HG03095 (cell line): ENCODE data around the gene CFAP299.

ENCODE experiments used
- ATAC-seq: cut with Tn5 transposase; IDR thresholded peaks from one replicate; pipeline ENCODE4 v1.9.1; 2021; ENCODE audit warnings: moderate library complexity; ENCODE audit not compliant: unreplicated experiment

Gene CFAP299

DNA sequence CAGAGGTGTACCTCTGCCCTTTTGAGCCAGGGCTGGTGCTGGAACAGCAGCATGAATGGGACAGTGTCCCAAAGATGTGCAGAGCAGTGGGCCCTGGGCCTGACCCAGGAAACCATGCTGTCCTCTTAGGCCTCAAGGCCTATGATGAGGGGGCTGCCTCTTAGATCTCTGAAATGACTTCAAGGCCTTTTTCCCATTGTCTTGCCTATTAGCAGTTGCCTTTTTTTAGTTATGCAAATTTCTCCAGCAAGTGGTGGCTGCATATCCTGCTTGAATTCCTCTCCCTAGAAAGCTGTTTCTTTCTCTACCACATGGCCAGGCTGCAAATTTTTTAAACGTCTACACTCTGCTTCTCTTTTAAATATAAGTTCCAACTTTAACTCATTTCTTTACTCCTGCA lies 160.3 kb downstream of the CFAP299 start:
- no peak for ATAC-seq

DNA sequence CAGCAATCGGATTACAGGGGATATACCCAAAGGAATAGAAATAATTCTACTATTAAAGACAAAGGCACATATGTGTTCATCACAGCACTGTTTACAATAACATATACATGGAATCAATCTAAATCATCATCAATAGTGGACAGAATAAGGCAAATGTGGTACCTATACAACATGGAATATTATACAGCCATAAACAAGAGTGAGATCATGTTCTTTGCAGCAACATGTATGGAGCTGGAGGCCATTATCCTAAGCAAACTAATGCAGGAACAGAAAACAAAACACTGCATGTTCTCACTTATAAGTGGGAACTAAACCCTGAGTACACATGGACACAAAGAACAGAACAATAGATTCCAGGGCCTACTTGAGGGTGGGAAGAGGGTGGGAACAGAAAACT lies 163.2 kb downstream of the CFAP299 start:
- no peak for ATAC-seq

DNA sequence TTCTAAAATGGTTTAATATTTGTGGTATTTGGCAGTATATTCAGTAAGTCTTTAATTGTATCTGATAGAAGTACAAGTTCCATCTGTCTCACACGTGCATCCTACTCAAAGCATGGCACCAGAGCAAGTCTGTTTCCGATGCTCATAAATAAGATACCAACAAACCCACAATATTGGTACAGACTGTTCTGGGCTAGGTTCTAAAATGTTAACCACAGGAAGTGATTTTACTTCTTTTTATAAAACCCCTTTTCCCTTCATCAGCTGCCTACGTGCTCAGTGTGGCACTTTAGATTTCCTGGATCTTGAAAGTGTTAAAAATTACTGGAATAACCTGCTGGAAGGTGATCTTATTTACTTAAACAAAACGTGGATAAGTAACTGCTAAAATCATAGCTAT lies 165.1 kb downstream of the CFAP299 start:
- ATAC-seq: no peak

DNA sequence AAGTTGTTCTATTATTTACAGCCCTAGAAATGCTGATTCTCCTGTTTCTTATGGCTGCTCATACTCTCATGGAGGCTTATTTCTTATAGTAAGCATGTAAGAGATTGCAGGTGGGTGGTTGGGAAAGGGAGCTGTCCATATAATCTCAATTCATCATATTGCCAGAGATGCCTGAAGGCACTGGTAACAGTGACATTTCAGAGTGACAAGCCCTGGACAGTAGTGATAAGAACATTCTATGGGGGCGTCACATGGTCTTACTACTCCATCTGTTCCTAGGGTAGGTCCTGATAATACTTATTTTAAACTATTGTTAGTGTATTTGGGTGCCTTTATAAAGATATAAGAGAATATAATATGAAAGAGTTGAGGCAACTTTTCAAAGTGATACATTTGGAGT lies 171.5 kb downstream of the CFAP299 start:
- ATAC-seq: no peak

DNA sequence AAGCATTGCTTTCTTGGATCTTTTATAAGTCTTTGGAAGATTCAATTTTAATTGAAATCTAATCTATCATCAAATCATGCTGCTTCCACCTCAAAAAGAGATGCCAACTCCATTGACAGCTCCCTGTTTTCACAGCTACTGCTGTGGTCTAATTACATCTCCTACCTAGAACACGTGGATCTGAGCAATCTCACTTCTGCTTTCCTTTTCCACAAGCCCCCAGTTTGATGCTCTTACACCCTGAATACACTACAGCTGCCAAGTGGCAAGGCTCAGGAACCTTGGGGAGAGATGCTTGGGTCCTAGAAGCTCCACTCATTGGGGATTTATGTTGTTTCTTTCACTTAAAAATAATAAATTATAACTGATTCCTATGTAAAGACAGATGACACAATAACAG lies 172.0 kb downstream of the CFAP299 start:
- peak; percentile 97 for ATAC-seq

DNA sequence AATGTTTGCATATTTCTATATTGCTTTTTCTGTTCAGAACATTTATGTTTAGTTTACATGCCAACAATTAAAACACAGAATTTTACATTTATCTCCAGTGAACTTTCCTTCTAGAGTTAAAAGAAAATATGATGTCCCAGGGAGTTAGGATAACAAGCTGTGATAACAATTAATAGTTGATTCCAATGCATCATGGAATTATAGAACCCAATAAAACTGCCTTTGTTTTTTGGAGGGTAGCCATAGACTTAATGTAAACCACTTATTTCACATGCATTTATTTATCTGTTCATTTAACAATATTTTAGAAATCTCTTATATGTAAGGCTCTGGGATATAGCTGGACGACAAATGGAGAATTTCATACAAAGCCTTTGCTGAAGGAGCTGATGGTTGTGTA lies 180.0 kb downstream of the CFAP299 start:
- ATAC-seq: no peak

DNA sequence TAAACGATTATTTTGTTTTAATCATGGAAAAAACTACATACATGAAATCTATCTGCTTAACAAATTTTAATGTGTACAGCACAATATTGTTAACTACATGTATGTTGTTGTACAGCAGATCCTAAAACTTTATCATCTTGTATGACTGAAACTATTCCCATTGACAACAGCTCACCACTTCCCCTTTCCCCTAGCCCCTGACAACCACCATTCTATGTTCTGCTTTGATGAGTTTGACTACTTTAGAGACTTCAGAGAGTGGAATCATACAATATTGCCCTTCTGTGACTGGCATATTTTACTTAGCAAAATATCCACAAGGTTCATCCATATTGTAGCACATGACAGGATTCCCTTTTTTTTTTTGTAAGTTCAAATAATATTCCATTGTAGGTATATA lies 185.9 kb downstream of the CFAP299 start:
- no peak for ATAC-seq

DNA sequence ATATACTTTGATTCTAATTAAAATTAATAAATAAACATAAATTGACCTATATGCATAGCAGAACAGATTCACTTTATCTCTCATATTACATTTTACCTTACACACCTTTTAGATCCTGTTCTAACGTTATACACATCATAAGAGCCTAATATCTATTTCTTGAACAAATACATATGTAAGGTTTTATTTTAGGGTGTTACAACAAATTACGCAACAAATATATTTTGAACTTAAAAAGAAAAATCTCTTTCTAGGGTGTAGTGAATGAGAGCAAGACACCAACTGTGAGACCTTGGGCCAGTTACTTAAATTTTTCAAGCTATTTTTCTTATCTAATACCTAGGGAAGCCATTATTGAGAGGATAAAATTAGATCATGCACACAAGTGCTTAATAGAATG lies 191.2 kb downstream of the CFAP299 start:
- no peak for ATAC-seq

DNA sequence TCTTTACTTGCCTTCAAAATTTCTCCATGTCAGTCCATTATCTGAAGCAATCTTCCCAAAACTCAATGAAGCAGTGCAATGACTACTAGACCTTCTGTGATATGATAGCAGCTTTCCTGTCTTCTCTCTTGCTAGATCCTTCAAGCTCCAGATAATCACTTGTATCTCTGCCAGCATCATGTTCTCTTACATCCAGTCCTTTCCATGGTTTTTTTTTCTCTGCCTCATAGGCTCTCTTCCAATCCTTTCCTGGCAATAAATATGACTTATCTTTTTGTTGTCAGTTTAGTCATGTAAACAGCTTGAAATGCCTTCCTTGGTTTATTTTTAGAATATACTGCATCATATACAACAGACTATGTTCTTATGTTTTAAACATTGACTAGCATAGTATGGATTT lies 193.5 kb downstream of the CFAP299 start:
- no peak for ATAC-seq

DNA sequence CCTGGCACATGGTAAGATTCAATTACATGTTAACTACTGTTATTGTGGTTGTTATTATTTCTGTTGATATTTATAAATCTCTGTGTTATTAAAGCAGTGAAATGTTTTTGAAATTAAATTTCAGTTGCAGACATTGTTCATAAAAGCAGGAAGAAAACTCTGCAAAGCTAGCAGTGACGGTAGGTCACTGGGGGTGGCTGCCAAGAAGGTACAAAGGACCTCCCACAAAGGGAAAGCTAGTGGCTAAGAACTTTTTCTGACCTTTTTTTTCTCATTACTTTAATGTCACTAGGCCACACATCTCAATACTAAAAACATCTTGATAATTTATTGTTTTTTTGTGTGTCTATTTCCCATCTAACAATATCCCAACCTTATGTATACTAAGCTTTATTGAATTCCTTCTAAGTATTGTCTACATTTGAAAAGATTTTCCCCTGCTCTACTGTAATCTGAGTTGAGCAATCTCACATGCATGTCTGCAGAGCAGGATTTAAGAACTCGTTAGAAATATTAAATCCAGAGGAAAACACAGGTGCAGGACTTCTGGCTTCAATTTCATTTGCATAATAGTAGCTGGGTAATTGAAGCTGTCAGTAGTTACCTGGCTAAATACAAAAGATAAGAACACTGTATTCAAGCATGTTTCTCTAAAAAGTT lies 197.3 kb downstream of the CFAP299 start:
- no peak for ATAC-seq

DNA sequence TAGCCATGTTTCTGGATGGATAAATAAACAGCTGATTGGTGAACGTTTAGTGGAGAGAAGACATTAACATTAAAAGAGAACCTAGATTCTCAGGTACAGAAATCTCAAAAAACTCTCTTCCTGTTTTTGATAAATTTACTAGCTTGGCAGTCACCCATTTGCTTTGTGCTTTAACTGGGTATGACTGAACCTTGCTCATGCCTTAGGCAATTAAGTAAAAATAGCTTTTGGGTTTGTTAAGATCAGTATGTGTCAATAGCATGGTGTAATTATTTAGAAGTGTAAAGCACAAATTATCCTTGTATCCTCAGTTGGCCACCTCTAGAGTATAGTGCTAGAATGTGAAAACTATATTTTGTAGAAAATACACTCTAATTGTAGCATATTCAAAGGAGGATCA lies 200.0 kb downstream of the CFAP299 start:
- no peak for ATAC-seq

DNA sequence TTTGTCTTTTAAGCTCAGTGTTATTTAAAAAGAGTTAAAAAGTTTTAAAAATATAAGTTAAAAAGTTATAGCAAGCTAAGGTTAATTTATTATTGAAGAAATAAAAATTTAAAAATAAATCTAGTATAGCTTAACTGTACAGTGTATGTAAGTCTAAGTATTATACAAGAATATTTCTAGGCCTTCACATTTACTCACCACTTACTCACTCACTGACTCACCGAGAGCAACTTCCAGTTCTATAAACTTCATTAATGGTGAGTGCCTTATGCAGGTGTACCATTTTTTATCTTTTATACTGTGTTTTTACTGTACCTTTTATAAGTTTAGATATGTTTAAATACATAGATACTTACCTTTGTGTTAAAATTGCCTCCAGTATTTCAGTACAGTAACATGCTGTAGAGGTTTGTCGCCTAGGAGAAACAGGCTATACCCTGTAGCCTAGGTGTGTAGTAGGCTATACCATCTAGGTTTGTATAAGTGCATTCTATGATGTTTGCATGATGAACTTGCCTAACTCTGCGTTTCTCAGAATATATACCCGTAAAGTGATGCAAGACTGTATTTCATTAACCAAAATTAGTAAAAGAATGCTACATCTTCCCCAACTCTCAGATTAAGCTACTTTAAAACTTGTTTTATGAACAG lies 202.9 kb downstream of the CFAP299 start:
- no peak for ATAC-seq

DNA sequence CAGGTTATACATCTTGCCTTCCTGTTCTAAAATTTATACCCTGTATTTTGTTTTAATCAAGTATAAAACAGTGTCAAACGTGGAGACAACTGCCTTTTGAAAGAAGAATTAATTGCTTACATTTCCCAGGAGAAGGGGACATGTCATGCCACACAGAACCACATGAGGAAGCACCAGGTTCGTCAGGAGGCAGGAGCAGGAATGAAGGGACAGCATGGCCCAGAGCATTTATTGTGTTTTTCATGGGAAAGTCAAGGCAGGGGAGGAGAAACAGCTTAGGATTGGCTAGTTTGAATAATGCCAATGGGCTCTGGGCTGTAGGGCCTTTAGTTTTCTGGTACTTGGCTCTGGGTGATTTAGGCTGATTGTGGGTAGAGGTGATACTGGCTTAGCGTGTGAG lies 203.7 kb downstream of the CFAP299 start:
- no peak for ATAC-seq

DNA sequence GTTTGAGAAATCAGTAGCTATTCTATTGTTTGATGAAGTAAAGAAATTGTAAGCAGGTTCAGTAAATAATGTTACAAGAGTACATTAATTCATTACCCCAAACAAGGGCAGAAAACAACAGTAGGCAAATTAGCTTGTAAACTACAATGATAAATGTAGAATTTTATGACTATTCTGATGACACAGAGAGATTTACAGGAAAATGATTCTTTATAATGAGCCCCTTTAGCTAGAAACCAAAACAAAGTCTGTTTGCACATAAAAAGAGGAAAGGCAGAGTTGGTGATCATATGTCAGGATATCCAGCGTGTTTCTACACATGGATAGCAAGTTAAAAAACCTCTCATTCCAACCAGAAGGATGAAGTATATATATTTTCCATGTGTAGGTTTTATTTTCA lies 204.8 kb downstream of the CFAP299 start:
- no peak for ATAC-seq

DNA sequence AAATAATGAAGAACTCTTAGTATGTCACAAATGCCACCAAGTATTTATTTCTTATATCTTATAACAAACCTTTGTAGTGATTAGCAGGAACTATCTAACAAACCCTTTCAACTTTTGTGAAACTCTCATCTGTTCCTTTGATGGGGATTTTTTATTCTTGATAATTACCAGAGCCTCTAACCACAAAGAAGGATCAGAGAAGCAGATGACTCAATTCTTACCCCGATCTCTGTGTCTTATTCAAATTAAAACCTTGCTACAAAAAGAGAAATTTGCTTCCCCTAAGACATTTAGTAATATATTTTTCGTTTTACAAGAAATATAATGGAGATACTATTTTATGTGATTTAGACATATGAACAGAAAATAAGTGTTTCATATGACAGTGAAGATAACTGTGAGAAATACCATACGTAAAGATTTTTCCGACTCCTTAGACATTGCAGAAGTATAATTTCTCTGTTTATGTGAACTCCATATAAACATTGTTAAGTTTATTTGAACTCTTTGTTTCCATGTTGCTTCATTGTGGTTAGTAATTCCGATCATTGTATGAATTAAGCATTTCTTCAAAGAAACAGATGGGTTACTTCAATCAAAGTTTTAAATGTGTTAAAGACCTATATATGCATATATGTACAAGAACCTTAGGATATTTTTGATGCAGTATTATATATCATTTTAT lies 205.4 kb downstream of the CFAP299 start:
- ATAC-seq: peak; percentile 94

DNA sequence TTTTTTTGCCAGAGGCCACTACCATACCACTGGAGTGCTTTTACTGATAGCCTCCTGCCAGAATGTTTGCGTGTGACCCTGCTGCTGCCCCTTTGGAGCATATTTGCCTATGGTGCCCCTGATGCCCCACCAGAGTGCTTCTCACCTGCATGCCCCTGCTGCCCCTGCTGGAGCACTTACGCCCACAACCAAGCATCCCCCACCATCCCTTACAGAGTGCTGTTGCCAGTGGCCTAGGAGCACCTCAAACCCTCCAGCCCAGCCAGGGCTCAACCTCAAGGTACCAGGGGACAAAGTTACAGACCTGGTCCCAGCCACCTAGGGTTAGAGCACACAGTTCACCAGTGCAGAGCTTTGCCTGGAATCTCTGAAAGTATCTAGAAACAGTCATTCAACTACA lies 207.2 kb downstream of the CFAP299 start:
- ATAC-seq: no peak

DNA sequence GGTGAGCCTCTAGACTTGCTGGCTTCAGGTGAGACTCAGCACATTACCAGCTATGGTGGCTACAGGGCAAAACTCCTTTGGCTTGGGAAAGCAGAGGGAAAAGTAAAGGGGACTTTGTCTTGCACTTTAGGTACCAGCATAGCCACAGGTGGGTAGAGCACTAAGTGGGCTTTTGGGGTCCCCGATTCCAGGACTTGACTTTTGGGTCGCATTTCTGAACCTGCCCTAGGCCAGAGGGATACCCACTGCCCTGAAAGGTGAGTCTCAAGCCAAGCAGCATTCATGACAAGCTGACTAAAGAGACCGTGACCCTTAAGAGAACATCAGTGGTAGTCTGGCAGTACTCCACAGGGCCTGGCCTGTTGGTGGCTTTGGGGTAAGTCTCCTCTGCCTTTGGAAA lies 224.8 kb downstream of the CFAP299 start:
- no peak for ATAC-seq

DNA sequence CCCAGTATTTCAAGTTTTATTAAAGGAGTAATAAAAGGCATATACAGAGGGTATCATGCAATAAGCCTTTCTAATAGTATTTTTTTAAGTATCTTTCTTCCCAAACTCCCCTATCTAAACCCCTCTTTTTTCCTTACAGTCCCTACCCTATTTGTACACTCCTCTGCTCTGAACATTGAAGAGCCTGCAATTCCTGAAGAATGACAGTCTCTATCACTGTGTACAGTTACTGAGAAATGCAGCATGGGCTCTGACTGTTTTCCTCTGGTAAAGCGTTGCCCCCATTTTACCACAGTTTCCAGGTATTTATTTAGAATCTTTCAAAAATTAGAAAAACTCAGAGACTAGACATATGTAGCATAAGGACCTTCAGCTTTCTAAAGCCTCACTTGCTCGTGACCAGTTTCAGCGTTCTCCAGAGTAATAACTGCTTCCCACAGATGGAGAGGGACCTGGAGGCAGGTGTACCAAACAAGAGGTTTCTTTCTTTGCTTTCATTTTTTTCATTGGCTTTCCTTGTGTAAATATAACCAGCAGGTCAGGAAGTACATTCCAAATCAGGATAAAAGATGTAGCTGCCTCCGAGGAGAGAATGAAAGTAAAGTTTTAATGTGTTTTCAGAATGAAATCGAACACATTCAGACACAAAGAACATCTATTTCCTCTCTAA lies 230.8 kb downstream of the CFAP299 start:
- no peak for ATAC-seq

DNA sequence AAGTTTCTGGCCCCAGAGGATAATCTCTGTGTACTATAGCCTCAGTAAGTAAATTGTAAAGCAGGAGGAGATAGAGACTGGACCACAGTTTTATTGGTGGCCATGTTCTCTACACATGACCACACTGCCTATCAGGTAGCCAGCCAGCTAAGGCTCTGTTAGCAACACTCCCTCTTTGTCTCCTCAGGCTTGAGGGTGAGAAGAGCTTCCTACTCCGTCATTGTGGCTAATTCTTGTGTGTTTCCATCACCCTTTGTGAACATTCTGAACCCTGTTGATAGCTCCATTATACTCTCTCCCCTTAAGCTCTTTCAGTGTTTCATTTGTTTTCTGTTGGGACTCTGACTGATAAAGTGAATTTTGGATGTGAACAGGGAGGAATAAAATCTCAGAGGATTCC lies 233.4 kb downstream of the CFAP299 start:
- no peak for ATAC-seq

DNA sequence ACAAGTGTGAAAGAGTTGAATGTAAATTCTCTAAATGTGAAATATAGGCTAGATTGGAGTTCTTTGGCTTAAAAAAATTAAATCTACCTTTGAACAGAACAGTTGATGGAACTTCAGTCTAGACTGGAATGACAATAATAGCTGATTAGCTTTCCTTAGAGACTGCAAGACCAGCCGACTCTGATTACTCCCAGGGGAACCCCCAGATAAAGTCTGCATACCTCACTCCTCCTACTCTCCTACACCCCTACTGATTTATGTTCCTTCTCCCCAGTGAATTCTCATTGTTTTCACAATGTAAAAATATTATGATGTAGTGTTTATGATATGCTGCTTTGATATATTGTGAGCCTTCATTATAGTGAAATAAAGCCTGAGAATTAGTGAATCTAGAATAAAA lies 241.3 kb downstream of the CFAP299 start:
- no peak for ATAC-seq

DNA sequence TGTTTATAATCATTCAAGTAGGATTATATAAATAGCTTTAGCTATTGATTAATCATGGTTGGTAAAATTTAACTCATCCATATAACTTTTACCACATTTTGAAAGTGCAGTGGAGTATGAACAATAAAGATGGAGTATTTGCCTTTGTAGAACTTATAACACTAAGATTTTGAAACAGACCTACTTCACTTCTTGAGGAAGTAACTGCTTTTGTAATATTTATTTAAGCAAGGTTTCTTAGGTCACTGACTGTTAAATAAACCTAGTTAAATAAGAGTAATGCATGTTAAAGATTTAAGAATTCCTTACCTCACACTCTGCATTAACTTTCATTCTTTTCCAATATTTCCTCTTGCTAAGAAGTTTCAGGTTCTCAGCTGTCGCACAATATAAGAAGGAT lies 242.5 kb downstream of the CFAP299 start:
- ATAC-seq: no peak

DNA sequence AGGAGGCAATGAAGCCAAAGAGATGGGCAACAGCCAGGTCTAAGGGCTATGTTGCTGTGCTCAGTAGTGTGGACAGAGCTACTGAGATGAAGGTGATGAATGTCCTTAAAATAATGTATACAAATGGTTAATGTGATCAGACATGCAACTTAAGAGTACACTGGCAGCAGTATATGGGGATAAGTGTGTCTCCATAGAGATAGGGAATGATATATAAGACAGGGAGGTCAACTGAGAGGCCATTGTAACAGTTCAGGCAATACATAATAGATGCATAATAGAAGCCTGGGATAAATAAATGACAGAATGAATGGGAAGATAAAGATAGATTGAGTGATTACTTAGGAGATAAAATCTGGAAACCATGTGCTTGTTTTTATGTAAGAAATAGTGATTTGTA lies 250.0 kb downstream of the CFAP299 start:
- ATAC-seq: no peak
